Neuron (in vitro differentiated cells): ENCODE measurements around the gene TMEM223.
"Not testable (repeated sequence)": the region's sequence is repeated elsewhere in the genome, so short reads cannot be mapped to it uniquely, and the experiment has no call there.

Experiments used
- H2AFZ ChIP-seq: one replicate; pipeline ENCODE4 v1.6.1; 2013; ENCODE audit warnings: low read depth, mild to moderate bottlenecking, inconsistent platforms, low read length, moderate library complexity
- H3K27me3 ChIP-seq: one replicate; pipeline ENCODE4 v1.6.1; 2013; ENCODE audit warnings: low read length; ENCODE audit not compliant: insufficient read depth
- H3K36me3 ChIP-seq: one replicate; pipeline ENCODE4 v1.6.1; 2013; ENCODE audit warnings: low read length; ENCODE audit not compliant: insufficient read depth
- H3K4me1 ChIP-seq: one replicate; pipeline ENCODE4 v1.6.1; 2013; ENCODE audit warnings: low read length; ENCODE audit not compliant: insufficient read depth
- H3K4me3 ChIP-seq: 2 replicates; pipeline ENCODE4 v1.5.1; 2013; ENCODE audit warnings: mild to moderate bottlenecking, low read length, moderate library complexity
- H3K9me3 ChIP-seq: one replicate; pipeline ENCODE4 v1.6.1; 2013; ENCODE audit warnings: low read length

The TMEM223 gene

GRCh38 chr11:62791501-62792201 lies at the start of gene TMEM223:
TMEM223 (minus strand) TSS chr11:62792006; CDS start chr11:62791994, 12 bp downstream.
- H3K4me3 ChIP-seq: peak within 1 kb of the TSS; percentile 67
- H3K36me3 ChIP-seq: peaks cover 62% of the 10 kb centered on the region
- H3K4me1 ChIP-seq: peaks cover 21% of the 10 kb centered on the region
- H3K9me3 ChIP-seq: no peaks in the 10 kb centered on the region
- no peaks in the 10 kb centered on the region for H3K27me3 ChIP-seq
- H2AFZ ChIP-seq: no peak within 1 kb of the TSS

- Histone ChIP-seq H3K36me3 (peaks cover 12% of the 10 kb centered on the region), H3K4me1 (peaks cover 18% of the 10 kb centered on the region), H3K4me3 (peak overlapping the region; percentile 81), H2AFZ (peak overlapping the region; percentile 32)
- H3K27me3 ChIP-seq, H3K9me3 ChIP-seq: not testable (repeated sequence)
Observed at GRCh38 chr11:62840721-62841360, 49.0 kb upstream of the TMEM223 start.

- Histone ChIP-seq H3K36me3 (peaks cover 27% of the 10 kb centered on the region), H3K9me3 (no peaks in the 10 kb centered on the region), H3K4me1 (peaks cover 18% of the 10 kb centered on the region), H3K27me3 (no peaks in the 10 kb centered on the region), H3K4me3 (peak within 1 kb of the TSS; percentile 81), H2AFZ (peak within 1 kb of the TSS; percentile 32)
Observed at GRCh38 chr11:62839050-62839945, 47.5 kb upstream of the TMEM223 start, which contains the start of gene WDR74. WDR74 (minus strand) TSS chr11:62839590; CDS start chr11:62839570, 20 bp downstream.

GRCh38 chr11:62835336-62835735 lies 43.5 kb upstream of the TMEM223 start:
- H3K9me3 ChIP-seq: no peaks in the 10 kb centered on the region
- H3K36me3 ChIP-seq: peaks cover 38% of the 10 kb centered on the region
- H3K4me1 ChIP-seq: peaks cover 22% of the 10 kb centered on the region
- H2AFZ ChIP-seq: no peak overlapping the region
- H3K4me3 ChIP-seq: no peak overlapping the region
- no peaks in the 10 kb centered on the region for H3K27me3 ChIP-seq

- Histone ChIP-seq H2AFZ (peak within 1 kb of the TSS; percentile 84), H3K4me3 (peak within 1 kb of the TSS; percentile 81), H3K36me3 (peaks cover 38% of the 10 kb centered on the region), H3K9me3 (no peaks in the 10 kb centered on the region), H3K27me3 (no peaks in the 10 kb centered on the region), H3K4me1 (peaks cover 18% of the 10 kb centered on the region)
Observed at GRCh38 chr11:62832336-62833234, 40.8 kb upstream of the TMEM223 start, which contains the start of gene TEX54. TEX54 (minus strand) TSS chr11:62832841.

GRCh38 chr11:62831520-62832335 lies 39.9 kb upstream of the TMEM223 start, which contains the start of gene STX5:
STX5 (minus strand) TSS chr11:62832051; CDS start chr11:62831243, 808 bp downstream.
- Histone ChIP-seq H3K36me3 (peaks cover 39% of the 10 kb centered on the region), H3K9me3 (no peaks in the 10 kb centered on the region), H2AFZ (peak within 1 kb of the TSS; percentile 84), H3K4me3 (peak within 1 kb of the TSS; percentile 81), H3K4me1 (peaks cover 18% of the 10 kb centered on the region), H3K27me3 (no peaks in the 10 kb centered on the region)

GRCh38 chr11:62830904-62831519 lies 39.2 kb upstream of the TMEM223 start:
- H3K4me3 ChIP-seq: peak overlapping the region; percentile 81
- peak overlapping the region; percentile 84 for H2AFZ ChIP-seq
- no peaks in the 10 kb centered on the region for H3K27me3 ChIP-seq
- no peaks in the 10 kb centered on the region for H3K9me3 ChIP-seq
- peaks cover 36% of the 10 kb centered on the region for H3K36me3 ChIP-seq
- H3K4me1 ChIP-seq: peaks cover 18% of the 10 kb centered on the region

- not testable (repeated sequence) for H3K4me3 ChIP-seq, H3K9me3 ChIP-seq, H2AFZ ChIP-seq, H3K27me3 ChIP-seq
- Histone ChIP-seq H3K36me3 (peaks cover 36% of the 10 kb centered on the region), H3K4me1 (peaks cover 14% of the 10 kb centered on the region)
Observed at GRCh38 chr11:62828130-62828529, 36.3 kb upstream of the TMEM223 start.

GRCh38 chr11:62823677-62824076 lies 31.9 kb upstream of the TMEM223 start:
- Histone ChIP-seq H3K27me3 (no peaks in the 10 kb centered on the region), H3K9me3 (no peaks in the 10 kb centered on the region), H3K36me3 (peaks cover 59% of the 10 kb centered on the region), H3K4me3 (no peak overlapping the region), H3K4me1 (no peaks in the 10 kb centered on the region), H2AFZ (no peak overlapping the region)

- H3K27me3 ChIP-seq: no peaks in the 10 kb centered on the region
- peaks cover 37% of the 10 kb centered on the region for H3K36me3 ChIP-seq
- H3K4me3 ChIP-seq: no peak overlapping the region
- no peaks in the 10 kb centered on the region for H3K9me3 ChIP-seq
- no peaks in the 10 kb centered on the region for H3K4me1 ChIP-seq
- no peak overlapping the region for H2AFZ ChIP-seq
Observed at GRCh38 chr11:62817129-62817528, 25.3 kb upstream of the TMEM223 start.

GRCh38 chr11:62816557-62816956 lies 24.8 kb upstream of the TMEM223 start:
- Histone ChIP-seq H3K4me3 (no peak overlapping the region), H3K4me1 (no peaks in the 10 kb centered on the region), H3K27me3 (no peaks in the 10 kb centered on the region), H3K9me3 (no peaks in the 10 kb centered on the region), H2AFZ (no peak overlapping the region), H3K36me3 (peaks cover 37% of the 10 kb centered on the region)
